SK-N-SH (cell line): ENCODE measurements around the gene B3GALT4. TPM values are rescaled to one million over a fixed set of nuclear protein-coding genes. Genes with fewer than 3 reads are reported as not detected.
A peak's percentile ranks its signal among the peaks of the same experiment; 100 is the strongest.

ENCODE experiments used
- CTCF ChIA-PET: fragments of 300-600, 350-600 bp; formaldehyde crosslinking; extraction: SDS; loops from one replicate; lab custom pipeline; 2021; lab: Yijun Ruan, JAX
- POLR2A ChIA-PET: fragments of 350-600 bp; sonication (Branson Sonifier 250); formaldehyde crosslinking; extraction: SDS; loops from one replicate; lab custom pipeline; 2020; ENCODE audit warnings: antibody characterized with exemption, inconsistent platforms; lab: Yijun Ruan, JAX
- DNase-seq: peaks from one replicate; pipeline ENCODE4 v3.0.0; 2012
- H2AFZ ChIP-seq: fragments of 200-600 bp; sonication (generic); 2 replicates; pipeline ENCODE4 v1.8.1; 2016; ENCODE audit warnings: antibody characterized with exemption, mild to moderate bottlenecking, low read depth
- H3F3A ChIP-seq: fragments of 200-600 bp; sonication (generic); replicated peaks from 2 replicates; pipeline ENCODE3; 2016; ENCODE audit warnings: antibody characterized with exemption, mild to moderate bottlenecking; ENCODE audit not compliant: insufficient read depth
- H3K27ac ChIP-seq, 2 experiments: fragments of 200-500 bp in 1 of 2; fragments of 200-600 bp in 1 of 2; sonication (Bioruptor generic) in 1 of 2; sonication (generic), shearing (Covaris generic) in 1 of 2; 2 replicates each; pipeline versions ENCODE4 v1.5.1 to v1.6.1; 2014 to 2016; ENCODE audit warnings: low read depth in 2 of 2, inconsistent platforms in 1 of 2, low read length in 1 of 2, mild to moderate bottlenecking in 1 of 2, mixed read lengths in 1 of 2
- H3K27me3 ChIP-seq: fragments of 200-600 bp; sonication (generic), shearing (Covaris generic); 2 replicates; pipeline ENCODE4 v1.6.1; 2016; ENCODE audit warnings: mixed run types; ENCODE audit not compliant: insufficient read depth
- H3K36me3 ChIP-seq, 2 experiments: fragments of 200-500 bp in 1 of 2; fragments of 200-600 bp in 1 of 2; sonication (Bioruptor generic) in 1 of 2; sonication (generic) in 1 of 2; replicated peaks in 1 of 2; 2 replicates each; pipeline versions ENCODE3 to v1.5.1; 2014 to 2016; ENCODE audit warnings: low read length in 1 of 2, mild to moderate bottlenecking in 1 of 2; ENCODE audit not compliant: insufficient read depth in 2 of 2, control insufficient read depth in 1 of 2
- H3K4me1 ChIP-seq, 2 experiments: fragments of 200-500 bp in 1 of 2; fragments of 200-600 bp in 1 of 2; sonication (Bioruptor generic) in 1 of 2; sonication (generic), shearing (Covaris generic) in 1 of 2; 2 replicates each; pipeline versions ENCODE4 v1.5.1 to v1.6.1; 2014 to 2016; ENCODE audit warnings: low read depth in 1 of 2, low read length in 1 of 2, mixed run types in 1 of 2; ENCODE audit not compliant: insufficient read depth in 2 of 2, control insufficient read depth in 1 of 2
- H3K4me2 ChIP-seq: fragments of 200-600 bp; sonication (generic), shearing (Covaris generic); 2 replicates; pipeline ENCODE4 v1.6.1; 2017; ENCODE audit warnings: mixed run types
- H3K4me3 ChIP-seq, 2 experiments: fragments of 200-500 bp in 1 of 2; fragments of 200-600 bp in 1 of 2; sonication (Bioruptor generic) in 1 of 2; sonication (generic), shearing (Covaris generic) in 1 of 2; 2 replicates each; pipeline versions ENCODE4 v1.5.1 to v1.8.1; 2014 to 2016; ENCODE audit warnings: low read depth in 2 of 2, inconsistent platforms in 1 of 2, low read length in 1 of 2, mild to moderate bottlenecking in 1 of 2, mixed read lengths in 1 of 2, moderate library complexity in 1 of 2
- H3K79me2 ChIP-seq: fragments of 200-600 bp; sonication (generic); 2 replicates; pipeline ENCODE4 v1.8.1; 2017; ENCODE audit warnings: mild to moderate bottlenecking; ENCODE audit not compliant: insufficient read depth
- H3K9ac ChIP-seq: fragments of 200-600 bp; sonication (generic); 2 replicates; pipeline ENCODE4 v1.6.1; 2017; ENCODE audit warnings: mixed run types
- H3K9me2 ChIP-seq: fragments of 200-600 bp; sonication (generic); 2 replicates; pipeline ENCODE4 v1.6.1; 2017; ENCODE audit warnings: mixed run types
- H3K9me3 ChIP-seq: fragments of 200-600 bp; sonication (generic); 2 replicates; pipeline ENCODE4 v1.6.1; 2017; ENCODE audit warnings: mixed run types, mild to moderate bottlenecking, moderate library complexity
- H4K20me1 ChIP-seq: fragments of 200-600 bp; sonication (generic); 2 replicates; pipeline ENCODE4 v1.6.1; 2017; ENCODE audit warnings: mild to moderate bottlenecking, mixed run types; ENCODE audit not compliant: insufficient read depth
- ELF1 ChIP-seq: IDR thresholded peaks from 2 replicates; pipeline ENCODE4 v1.4.0; 2012
- GABPA ChIP-seq: IDR thresholded peaks from 2 replicates; pipeline ENCODE4 v1.4.0; 2012; ENCODE audit warnings: low read depth, mild to moderate bottlenecking
- GATA2 ChIP-seq: sonication (generic); formaldehyde crosslinking; IDR thresholded peaks from 2 replicates; pipeline ENCODE4 v1.5.0; 2020; ENCODE audit warnings: mild to moderate bottlenecking, missing genetic modification reagents
- NFIC ChIP-seq: IDR thresholded peaks from 2 replicates; pipeline ENCODE4 v1.4.0; 2012; ENCODE audit warnings: borderline replicate concordance
- RAD21 ChIP-seq: IDR thresholded peaks from 2 replicates; pipeline ENCODE4 v1.6.1; 2012; ENCODE audit warnings: mild to moderate bottlenecking, low read length
- RXRA ChIP-seq: IDR thresholded peaks from 2 replicates; pipeline ENCODE4 v1.4.0; 2012; ENCODE audit warnings: low read depth, mild to moderate bottlenecking, borderline replicate concordance
- TAF1 ChIP-seq: IDR thresholded peaks from 2 replicates; pipeline ENCODE4 v1.6.1; 2012; ENCODE audit warnings: low read depth, mild to moderate bottlenecking, low read length, moderate library complexity, borderline replicate concordance
- TCF12 ChIP-seq: IDR thresholded peaks from 2 replicates; pipeline ENCODE4 v1.4.0; 2012
- WGBS: methylation state at CpG from one replicate; pipeline ENCODE4 v1.1.6; 2017; ENCODE audit warnings: low lambda C conversion rate; 5-methylcytosine and 5-hydroxymethylcytosine counted together
- polyA plus RNA-seq, 3 experiments: library from polyadenylated mRNA; depleted of rRNA; stranded (reverse); fragments of >200 nt; gene quantifications; 2 replicates each; pipeline ENCODE4 v1.2.3, GENCODE V29; 2012
- TF ChIP-seq, protein P1 (sequence below): IDR thresholded peaks from 2 replicates; pipeline ENCODE4; 2012
- TF ChIP-seq, protein P2 (sequence below): IDR thresholded peaks from 2 replicates; pipeline ENCODE4 v1.4.0; 2012; ENCODE audit warnings: low read depth
- TF ChIP-seq, protein P3 (sequence below): IDR thresholded peaks from 2 replicates; pipeline ENCODE4 v1.4.0; 2012; ENCODE audit warnings: low read depth, borderline replicate concordance

The B3GALT4 gene
- polyA plus RNA-seq, 1 of the 3 experiments (the other 2 are of a cell fraction) = 0.56 TPM

DNA sequence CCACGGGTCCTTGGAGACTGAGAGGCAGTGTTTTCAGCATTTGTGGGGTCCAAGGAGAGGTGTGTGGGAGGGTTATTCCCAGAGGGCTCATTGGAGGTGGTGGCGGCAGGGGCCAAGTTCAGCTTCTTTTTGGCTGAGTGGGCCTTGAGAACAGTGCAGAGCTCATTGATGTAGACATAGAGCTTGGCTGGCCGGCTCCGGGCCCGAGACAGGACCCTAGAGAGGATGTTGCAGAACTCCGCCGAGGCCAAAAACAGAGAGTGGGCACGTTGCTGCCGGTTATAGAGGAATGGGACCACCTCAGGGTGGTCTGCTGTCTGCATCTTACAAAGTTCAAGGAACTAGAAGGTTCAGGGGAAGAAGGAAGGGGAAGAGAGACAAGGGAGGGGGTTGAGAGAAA, 44.3 kb downstream of the B3GALT4 start:
- Histone ChIP-seq H3K27me3 (no peaks in the 10 kb centered on the region), H2AFZ (no peak overlapping the region), H3F3A (peaks cover 52% of the 10 kb centered on the region), H3K4me3 (peak overlapping the region; percentile 79 to 91), H3K4me2 (peak overlapping the region; percentile 99), H3K36me3 (peaks cover 19 to 27% of the 10 kb centered on the region in 2 experiments), H3K9me3 (no peaks in the 10 kb centered on the region), H4K20me1 (no peaks in the 10 kb centered on the region), H3K27ac (peak overlapping the region; percentile 88 to 97), H3K9ac (peak overlapping the region; percentile 87; the same call in 1 of the 2 replicates), H3K4me1 (peaks cover 35 to 51% of the 10 kb centered on the region in 2 experiments; a peak in 3 of 4 replicates), H3K9me2 (no peaks in the 10 kb centered on the region), H3K79me2 (peaks cover 44% of the 10 kb centered on the region)
- 52% methylated on average over 8 of the region's 9 CpGs for WGBS
- ChIA-PET POLR2A (interaction anchor here (0.7 to 0.8 kb wide), 2 partner anchors 44 to 49 kb away, joined by 3 to 4 read pairs; partner anchors contain the start of genes B3GALT4 and RPS18), CTCF (interaction anchor here (0.6 to 4.5 kb wide), 3 partner anchors 24 to 379 kb away, joined by 3 to 16 read pairs (median 3); no protein-coding TSS in a partner anchor)
- TF ChIP-seq NFIC = no peak
- TF ChIP-seq GABPA = no peak
- TF ChIP-seq TAF1 = no peak
- TF ChIP-seq, protein P1, sequence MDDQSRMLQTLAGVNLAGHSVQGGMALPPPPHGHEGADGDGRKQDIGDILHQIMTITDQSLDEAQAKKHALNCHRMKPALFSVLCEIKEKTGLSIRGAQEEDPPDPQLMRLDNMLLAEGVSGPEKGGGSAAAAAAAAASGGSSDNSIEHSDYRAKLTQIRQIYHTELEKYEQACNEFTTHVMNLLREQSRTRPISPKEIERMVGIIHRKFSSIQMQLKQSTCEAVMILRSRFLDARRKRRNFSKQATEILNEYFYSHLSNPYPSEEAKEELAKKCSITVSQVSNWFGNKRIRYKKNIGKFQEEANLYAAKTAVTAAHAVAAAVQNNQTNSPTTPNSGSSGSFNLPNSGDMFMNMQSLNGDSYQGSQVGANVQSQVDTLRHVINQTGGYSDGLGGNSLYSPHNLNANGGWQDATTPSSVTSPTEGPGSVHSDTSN = no peak
- TF ChIP-seq, protein P2, sequence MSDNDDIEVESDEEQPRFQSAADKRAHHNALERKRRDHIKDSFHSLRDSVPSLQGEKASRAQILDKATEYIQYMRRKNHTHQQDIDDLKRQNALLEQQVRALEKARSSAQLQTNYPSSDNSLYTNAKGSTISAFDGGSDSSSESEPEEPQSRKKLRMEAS = no peak
- no peak for TF ChIP-seq RXRA
- TF ChIP-seq, protein P3, sequence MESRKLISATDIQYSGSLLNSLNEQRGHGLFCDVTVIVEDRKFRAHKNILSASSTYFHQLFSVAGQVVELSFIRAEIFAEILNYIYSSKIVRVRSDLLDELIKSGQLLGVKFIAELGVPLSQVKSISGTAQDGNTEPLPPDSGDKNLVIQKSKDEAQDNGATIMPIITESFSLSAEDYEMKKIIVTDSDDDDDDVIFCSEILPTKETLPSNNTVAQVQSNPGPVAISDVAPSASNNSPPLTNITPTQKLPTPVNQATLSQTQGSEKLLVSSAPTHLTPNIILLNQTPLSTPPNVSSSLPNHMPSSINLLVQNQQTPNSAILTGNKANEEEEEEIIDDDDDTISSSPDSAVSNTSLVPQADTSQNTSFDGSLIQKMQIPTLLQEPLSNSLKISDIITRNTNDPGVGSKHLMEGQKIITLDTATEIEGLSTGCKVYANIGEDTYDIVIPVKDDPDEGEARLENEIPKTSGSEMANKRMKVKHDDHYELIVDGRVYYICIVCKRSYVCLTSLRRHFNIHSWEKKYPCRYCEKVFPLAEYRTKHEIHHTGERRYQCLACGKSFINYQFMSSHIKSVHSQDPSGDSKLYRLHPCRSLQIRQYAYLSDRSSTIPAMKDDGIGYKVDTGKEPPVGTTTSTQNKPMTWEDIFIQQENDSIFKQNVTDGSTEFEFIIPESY = no peak
- no peak for TF ChIP-seq ELF1
- no peak for TF ChIP-seq GATA2
- no peak for TF ChIP-seq TCF12
- DNase-seq = no peak

DNA sequence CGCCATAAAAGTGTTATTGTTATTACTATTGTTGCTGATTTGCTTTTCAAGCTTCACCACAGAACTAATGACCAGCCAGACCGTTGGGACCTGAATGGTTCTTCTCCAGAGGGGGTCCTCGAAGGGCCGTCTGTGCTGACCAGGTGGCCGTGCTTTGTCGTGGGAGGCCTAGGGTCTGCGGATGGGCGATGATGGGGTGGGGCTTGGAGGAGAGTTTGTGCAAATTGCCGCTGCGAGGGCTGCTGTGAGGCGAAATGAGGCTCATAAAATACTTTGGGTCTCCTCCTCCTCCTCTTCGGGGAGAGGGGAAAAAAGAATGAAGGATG, 46.7 kb downstream of the B3GALT4 start:
- H3K4me2 ChIP-seq = peak overlapping the region; percentile 99
- H3K79me2 ChIP-seq = peaks cover 40% of the 10 kb centered on the region
- H3K36me3 ChIP-seq = peaks cover 18 to 26% of the 10 kb centered on the region in 2 experiments
- peak overlapping the region; percentile 79 to 91 for H3K4me3 ChIP-seq
- H3K27ac ChIP-seq = peak overlapping the region; percentile 88 to 97
- TF ChIP-seq RAD21 = peak; percentile 41
- no peak for TF ChIP-seq GATA2
- TF ChIP-seq, all 33 proteins: peak for 1
- H3K4me1 ChIP-seq = peaks cover 30 to 40% of the 10 kb centered on the region in 2 experiments; a peak in 3 of 4 replicates
- 6% methylated on average over 12 of the region's 12 CpGs for WGBS
- H3K9ac ChIP-seq = peak overlapping the region; percentile 87; the same call in 1 of the 2 replicates
- CTCF ChIA-PET = no interaction called here
- no peaks in the 10 kb centered on the region for H3K27me3 ChIP-seq
- DNase-seq = peak; percentile 70
- no peaks in the 10 kb centered on the region for H3K9me3 ChIP-seq
- no peaks in the 10 kb centered on the region for H3K9me2 ChIP-seq
- peak overlapping the region; percentile 97 for H2AFZ ChIP-seq
- peaks cover 38% of the 10 kb centered on the region for H3F3A ChIP-seq
- H4K20me1 ChIP-seq = no peaks in the 10 kb centered on the region
- POLR2A ChIA-PET = interaction anchor here (0.6 to 1.1 kb wide), 3 partner anchors 20 to 354 kb away, joined by 3 read pairs; no protein-coding TSS in a partner anchor
